ENCODE results near the gene MSMB. TPM values are rescaled to one million over a fixed set of nuclear protein-coding genes. Genes with fewer than 3 reads are reported as not detected.

MSMB gene
- total RNA-seq, 1 experiment from 2014 or later, result not detected

- ChIA-PET CTCF (no interaction called here), POLR2A (ENCODE audit: low non-redundant PET) (no interaction called here)
- DNase-seq (ENCODE audit: low spot score), result no peak
- Histone ChIP-seq H3K9me3 (ENCODE audit: low read depth, low read length, poor library complexity, severe bottlenecking) (no peaks in the 10 kb centered on the region), H3K4me1 (ENCODE audit: insufficient read depth, low read length, poor library complexity, severe bottlenecking) (peaks cover 4% of the 10 kb centered on the region), H3K27me3 (replicated peaks; ENCODE audit: insufficient read depth, low read depth, low read length, poor library complexity) (no peaks in the 10 kb centered on the region), H3K27ac (ENCODE audit: low read depth, low read length, poor library complexity, severe bottlenecking) (no peak overlapping the region), H3K36me3 (ENCODE audit: insufficient read depth, low read length, poor library complexity, severe bottlenecking) (no peaks in the 10 kb centered on the region), H3K4me3 (ENCODE audit: low read depth, low read length, poor library complexity, severe bottlenecking) (no peak overlapping the region)
- BruUV-seq (replicated peaks), result no TSS peak
- intact Hi-C loops (cut with micrococcal nuclease; ENCODE audit: unreplicated experiment), result loop anchor here (10.0 kb wide), 2 partner anchors 556 to 786 kb away; no protein-coding TSS in a partner anchor
- TF ChIP-seq CTCF (conservative IDR thresholded peaks at IDR 0.05; ENCODE audit: low read depth, low read length) (no peak), EZH2 (IDR thresholded peaks at IDR 0.05; ENCODE audit: borderline replicate concordance, low read depth, low read length, poor library complexity, severe bottlenecking) (no peak)
Measured at GRCh38 chr10:46020344-46020657, 25.8 kb downstream of the MSMB start.

- no TSS peak for BruUV-seq (replicated peaks)
- POLR2A ChIA-PET (ENCODE audit: low non-redundant PET), result no interaction called here
- intact Hi-C loops (cut with micrococcal nuclease; ENCODE audit: unreplicated experiment), result loop anchor here (10.0 kb wide), 2 partner anchors 555 to 785 kb away; no protein-coding TSS in a partner anchor
- H3K4me1 ChIP-seq (ENCODE audit: insufficient read depth, low read length, poor library complexity, severe bottlenecking), result peaks cover 4% of the 10 kb centered on the region
- H3K9me3 ChIP-seq (ENCODE audit: low read depth, low read length, poor library complexity, severe bottlenecking), result no peaks in the 10 kb centered on the region
- H3K36me3 ChIP-seq (ENCODE audit: insufficient read depth, low read length, poor library complexity, severe bottlenecking), result peaks cover 4% of the 10 kb centered on the region
- no peaks in the 10 kb centered on the region for H3K27me3 ChIP-seq (replicated peaks; ENCODE audit: insufficient read depth, low read depth, low read length, poor library complexity)
- H3K27ac ChIP-seq (ENCODE audit: low read depth, low read length, poor library complexity, severe bottlenecking), result no peak overlapping the region
- DNase-seq (ENCODE audit: low spot score), result no peak
- CTCF ChIA-PET, result no interaction called here
- H3K4me3 ChIP-seq (ENCODE audit: low read depth, low read length, poor library complexity, severe bottlenecking), result no peak overlapping the region
- TF ChIP-seq CTCF (conservative IDR thresholded peaks at IDR 0.05; ENCODE audit: low read depth, low read length), result no peak
- TF ChIP-seq EZH2 (IDR thresholded peaks at IDR 0.05; ENCODE audit: borderline replicate concordance, low read depth, low read length, poor library complexity, severe bottlenecking), result no peak
Measured at GRCh38 chr10:46019569-46020343, 26.3 kb downstream of the MSMB start.

GRCh38 chr10:46019177-46019528 lies 26.9 kb downstream of the MSMB start:
- POLR2A ChIA-PET (ENCODE audit: low non-redundant PET), result no interaction called here
- intact Hi-C loops (cut with micrococcal nuclease; ENCODE audit: unreplicated experiment), result no loop called here

More at GRCh38 chr10:46019177-46019528, 26.9 kb downstream of the MSMB start:
- no peak for DNase-seq (ENCODE audit: low spot score)
- Histone ChIP-seq H3K4me1 (ENCODE audit: insufficient read depth, low read length, poor library complexity, severe bottlenecking) (peaks cover 4% of the 10 kb centered on the region), H3K36me3 (ENCODE audit: insufficient read depth, low read length, poor library complexity, severe bottlenecking) (peaks cover 6% of the 10 kb centered on the region), H3K27me3 (replicated peaks; ENCODE audit: insufficient read depth, low read depth, low read length, poor library complexity) (no peaks in the 10 kb centered on the region), H3K27ac (ENCODE audit: low read depth, low read length, poor library complexity, severe bottlenecking) (no peak overlapping the region), H3K4me3 (ENCODE audit: low read depth, low read length, poor library complexity, severe bottlenecking) (no peak overlapping the region), H3K9me3 (ENCODE audit: low read depth, low read length, poor library complexity, severe bottlenecking) (no peaks in the 10 kb centered on the region)
- no peak for TF ChIP-seq EZH2 (IDR thresholded peaks at IDR 0.05; ENCODE audit: borderline replicate concordance, low read depth, low read length, poor library complexity, severe bottlenecking)
- no peak for TF ChIP-seq CTCF (conservative IDR thresholded peaks at IDR 0.05; ENCODE audit: low read depth, low read length)
- no TSS peak for BruUV-seq (replicated peaks)
- CTCF ChIA-PET, result no interaction called here

All from A673 (cell line).